Parathyroid adenoma (tissue), 2 donors: ENCODE data around the gene MAP2K4.

Experiments used
- H2AFZ ChIP-seq: fragments of 300-600 bp; sonication (generic); one replicate; pipeline ENCODE4 v1.7.0; 2017; ENCODE audit warnings: antibody characterized with exemption, mild to moderate bottlenecking
- H3K27ac ChIP-seq: fragments of 300-600 bp; sonication (generic); one replicate; pipeline ENCODE4 v1.7.0; 2017
- H3K27me3 ChIP-seq: fragments of 300-600 bp; sonication (generic); one replicate; pipeline ENCODE4 v1.7.0; 2017; ENCODE audit warnings: low read length; ENCODE audit not compliant: control insufficient read depth, insufficient read depth
- H3K36me3 ChIP-seq: fragments of 300-600 bp; sonication (generic); one replicate; pipeline ENCODE4 v1.7.0; 2017; ENCODE audit warnings: low read length; ENCODE audit not compliant: control insufficient read depth, insufficient read depth
- H3K4me1 ChIP-seq: fragments of 300-600 bp; sonication (generic); one replicate; pipeline ENCODE4 v1.7.0; 2017; ENCODE audit warnings: control low read depth
- H3K4me2 ChIP-seq: fragments of 300-600 bp; sonication (generic); one replicate; pipeline ENCODE4 v1.7.0; 2017; ENCODE audit warnings: low read length
- H3K4me3 ChIP-seq: fragments of 300-600 bp; sonication (generic); one replicate; pipeline ENCODE4 v1.7.0; 2017; ENCODE audit warnings: low read depth, low read length
- H3K79me2 ChIP-seq: fragments of 300-600 bp; sonication (generic); one replicate; pipeline ENCODE4 v1.7.0; 2017; ENCODE audit warnings: control low read depth
- H3K9ac ChIP-seq: fragments of 300-600 bp; sonication (generic); one replicate; pipeline ENCODE4 v1.7.0; 2017; ENCODE audit warnings: mild to moderate bottlenecking
- H3K9me3 ChIP-seq: fragments of 300-600 bp; sonication (generic); one replicate; pipeline ENCODE4 v1.7.0; 2017; ENCODE audit warnings: low read length; ENCODE audit not compliant: control insufficient read depth
- TF ChIP-seq, protein P1 (sequence below): fragments of 300-600 bp; sonication (generic); IDR thresholded peaks from one replicate; pipeline ENCODE4 v1.7.0; 2017; ENCODE audit warnings: antibody characterized with exemption, mild to moderate bottlenecking
- donor health status: primary hyperparathyroidism.

Gene MAP2K4

GRCh38 chr17:12164085-12164484, 143.4 kb downstream of the MAP2K4 start:
- H2AFZ ChIP-seq: no peak overlapping the region
- TF ChIP-seq, protein P1, sequence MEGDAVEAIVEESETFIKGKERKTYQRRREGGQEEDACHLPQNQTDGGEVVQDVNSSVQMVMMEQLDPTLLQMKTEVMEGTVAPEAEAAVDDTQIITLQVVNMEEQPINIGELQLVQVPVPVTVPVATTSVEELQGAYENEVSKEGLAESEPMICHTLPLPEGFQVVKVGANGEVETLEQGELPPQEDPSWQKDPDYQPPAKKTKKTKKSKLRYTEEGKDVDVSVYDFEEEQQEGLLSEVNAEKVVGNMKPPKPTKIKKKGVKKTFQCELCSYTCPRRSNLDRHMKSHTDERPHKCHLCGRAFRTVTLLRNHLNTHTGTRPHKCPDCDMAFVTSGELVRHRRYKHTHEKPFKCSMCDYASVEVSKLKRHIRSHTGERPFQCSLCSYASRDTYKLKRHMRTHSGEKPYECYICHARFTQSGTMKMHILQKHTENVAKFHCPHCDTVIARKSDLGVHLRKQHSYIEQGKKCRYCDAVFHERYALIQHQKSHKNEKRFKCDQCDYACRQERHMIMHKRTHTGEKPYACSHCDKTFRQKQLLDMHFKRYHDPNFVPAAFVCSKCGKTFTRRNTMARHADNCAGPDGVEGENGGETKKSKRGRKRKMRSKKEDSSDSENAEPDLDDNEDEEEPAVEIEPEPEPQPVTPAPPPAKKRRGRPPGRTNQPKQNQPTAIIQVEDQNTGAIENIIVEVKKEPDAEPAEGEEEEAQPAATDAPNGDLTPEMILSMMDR: no peak
- no peak overlapping the region for H3K9ac ChIP-seq
- H3K4me2 ChIP-seq: no peak overlapping the region
- no peaks in the 10 kb centered on the region for H3K36me3 ChIP-seq
- no peaks in the 10 kb centered on the region for H3K79me2 ChIP-seq
- H3K27ac ChIP-seq: no peak overlapping the region
- no peaks in the 10 kb centered on the region for H3K27me3 ChIP-seq
- H3K4me3 ChIP-seq: no peak overlapping the region
- H3K4me1 ChIP-seq: no peaks in the 10 kb centered on the region
- no peaks in the 10 kb centered on the region for H3K9me3 ChIP-seq

DNA sequence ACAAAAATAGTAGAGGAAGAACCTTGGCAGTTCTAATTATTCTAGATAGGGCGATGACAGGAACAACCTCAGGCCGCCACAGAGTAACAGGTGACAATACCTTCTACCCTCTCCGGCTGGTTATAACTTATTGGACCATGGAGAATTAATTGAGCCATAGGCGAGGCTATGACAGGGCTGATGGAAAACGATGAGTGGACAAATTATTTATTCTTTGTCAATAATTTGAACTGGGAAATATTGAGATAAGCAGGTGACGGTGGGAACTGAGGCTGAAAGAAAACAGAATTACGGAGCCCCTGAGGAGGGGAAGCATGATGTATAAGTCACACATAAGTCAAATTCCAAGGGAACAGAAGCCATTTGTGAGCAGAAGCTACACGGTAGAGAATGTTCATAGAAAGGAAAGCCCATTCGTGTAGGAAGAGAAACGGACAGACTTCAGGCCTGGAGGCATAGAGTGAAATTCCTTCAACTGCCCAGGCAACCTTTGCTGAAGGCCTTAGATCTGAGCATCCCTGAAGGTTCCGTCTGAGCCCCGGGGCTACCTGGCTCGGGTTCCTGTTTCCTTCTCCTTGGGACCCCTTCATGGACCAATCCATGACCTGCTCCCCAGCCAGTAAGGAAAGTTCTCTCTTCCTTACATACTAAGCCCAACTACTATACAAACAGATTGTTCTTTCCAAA, 158.1 kb downstream of the MAP2K4 start:
- TF ChIP-seq, protein P1: no peak
- H3K79me2 ChIP-seq: no peaks in the 10 kb centered on the region
- no peak overlapping the region for H3K27ac ChIP-seq
- no peak overlapping the region for H3K4me3 ChIP-seq
- H3K4me2 ChIP-seq: no peak overlapping the region
- no peaks in the 10 kb centered on the region for H3K9me3 ChIP-seq
- no peak overlapping the region for H3K9ac ChIP-seq
- no peaks in the 10 kb centered on the region for H3K4me1 ChIP-seq
- H3K36me3 ChIP-seq: no peaks in the 10 kb centered on the region
- H2AFZ ChIP-seq: no peak overlapping the region
- H3K27me3 ChIP-seq: no peaks in the 10 kb centered on the region

GRCh38 chr17:12180644-12181261, 160.1 kb downstream of the MAP2K4 start:
- Histone ChIP-seq H3K27ac (no peak overlapping the region), H3K79me2 (no peaks in the 10 kb centered on the region), H3K27me3 (no peaks in the 10 kb centered on the region), H3K4me3 (no peak overlapping the region), H3K9me3 (no peaks in the 10 kb centered on the region), H3K9ac (no peak overlapping the region), H3K4me1 (no peaks in the 10 kb centered on the region), H3K36me3 (no peaks in the 10 kb centered on the region), H2AFZ (no peak overlapping the region), H3K4me2 (no peak overlapping the region)
- TF ChIP-seq, protein P1: peak; percentile 74

DNA sequence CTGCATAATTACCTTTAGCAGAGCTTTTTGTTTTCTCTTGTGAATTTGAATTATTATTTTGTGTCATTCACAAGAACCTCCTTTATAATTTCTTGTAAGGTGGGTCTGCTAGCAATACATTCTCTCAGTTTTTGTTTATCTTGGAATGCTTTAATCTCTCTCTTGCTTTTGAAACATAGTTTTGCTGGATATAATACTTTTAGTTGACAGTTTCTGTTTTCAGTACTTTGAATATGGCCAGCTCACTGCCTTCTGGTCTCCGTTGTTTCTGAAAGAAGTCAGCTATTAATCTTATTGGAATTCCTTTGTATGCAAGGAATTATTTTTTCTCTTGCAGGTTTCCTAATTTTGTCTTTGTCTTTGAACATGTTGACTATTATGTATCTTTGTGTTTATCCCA, 167.0 kb downstream of the MAP2K4 start:
- no peak overlapping the region for H3K9ac ChIP-seq
- no peaks in the 10 kb centered on the region for H3K4me1 ChIP-seq
- H3K27me3 ChIP-seq: no peaks in the 10 kb centered on the region

More for the DNA sequence above, 167.0 kb downstream of the MAP2K4 start:
- no peaks in the 10 kb centered on the region for H3K36me3 ChIP-seq
- no peak overlapping the region for H3K4me2 ChIP-seq
- TF ChIP-seq, protein P1: no peak
- H3K79me2 ChIP-seq: no peaks in the 10 kb centered on the region
- H3K9me3 ChIP-seq: peaks cover 4% of the 10 kb centered on the region
- no peak overlapping the region for H2AFZ ChIP-seq
- no peak overlapping the region for H3K27ac ChIP-seq
- no peak overlapping the region for H3K4me3 ChIP-seq
